Measurements from ENCODE around the gene NOXO1. TPM values are rescaled to one million over a fixed set of nuclear protein-coding genes. Genes with fewer than 3 reads are reported as not detected.

Gene NOXO1
- total and polyA plus RNA-seq, 4 donors, result 0.28 to 0.67 (median 0.63) TPM; not detected in 1

GRCh38 chr16:2027024-2028010 is 46.0 kb upstream of the NOXO1 start:
- H3K36me3 ChIP-seq (ENCODE audit: control insufficient read depth in 4 of 4, insufficient read depth in 3 of 4, low read depth in 1 of 4, low read length in 3 of 4), result no peaks in the 10 kb centered on the region
- no peak for DNase-seq (ENCODE audit: low spot score)
- 3% methylated on average over 76 of the region's 76 CpGs for WGBS
- TF ChIP-seq JUND (IDR thresholded peaks at IDR 0.05) (peak in 1 of 2 donors; percentile 91), FOXA1 (IDR thresholded peaks at IDR 0.05) (no peak), NR2F2 (IDR thresholded peaks at IDR 0.05) (no peak), MAX (IDR thresholded peaks at IDR 0.05) (peak; percentile 14), RAD21 (IDR thresholded peaks at IDR 0.05) (peak in 1 of 2 donors; percentile 14), EGR1 (IDR thresholded peaks at IDR 0.05; ENCODE audit: low read depth in 2 of 2) (no peak), RXRA (IDR thresholded peaks at IDR 0.05) (peak in 1 of 2 donors; percentile 34), REST (IDR thresholded peaks at IDR 0.05) (peak; percentile 36)
- TF ChIP-seq, protein P1, sequence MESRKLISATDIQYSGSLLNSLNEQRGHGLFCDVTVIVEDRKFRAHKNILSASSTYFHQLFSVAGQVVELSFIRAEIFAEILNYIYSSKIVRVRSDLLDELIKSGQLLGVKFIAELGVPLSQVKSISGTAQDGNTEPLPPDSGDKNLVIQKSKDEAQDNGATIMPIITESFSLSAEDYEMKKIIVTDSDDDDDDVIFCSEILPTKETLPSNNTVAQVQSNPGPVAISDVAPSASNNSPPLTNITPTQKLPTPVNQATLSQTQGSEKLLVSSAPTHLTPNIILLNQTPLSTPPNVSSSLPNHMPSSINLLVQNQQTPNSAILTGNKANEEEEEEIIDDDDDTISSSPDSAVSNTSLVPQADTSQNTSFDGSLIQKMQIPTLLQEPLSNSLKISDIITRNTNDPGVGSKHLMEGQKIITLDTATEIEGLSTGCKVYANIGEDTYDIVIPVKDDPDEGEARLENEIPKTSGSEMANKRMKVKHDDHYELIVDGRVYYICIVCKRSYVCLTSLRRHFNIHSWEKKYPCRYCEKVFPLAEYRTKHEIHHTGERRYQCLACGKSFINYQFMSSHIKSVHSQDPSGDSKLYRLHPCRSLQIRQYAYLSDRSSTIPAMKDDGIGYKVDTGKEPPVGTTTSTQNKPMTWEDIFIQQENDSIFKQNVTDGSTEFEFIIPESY (IDR thresholded peaks at IDR 0.05), result peak; percentile 87
- H3K27me3 ChIP-seq (ENCODE audit: control insufficient read depth in 4 of 4, insufficient read depth in 4 of 4, low read length in 3 of 4), result no peaks in the 10 kb centered on the region
- peak overlapping the region; percentile 49 to 65 for H3K27ac ChIP-seq (ENCODE audit: low read depth in 1 of 2, low read length in 2 of 2)
- H3K4me3 ChIP-seq (ENCODE audit: low read depth in 1 of 3, low read length in 3 of 3), result peak overlapping the region; percentile 89 to 99 (median 89)
- H3K4me1 ChIP-seq (ENCODE audit: control insufficient read depth in 4 of 4, insufficient read depth in 4 of 4, low read length in 3 of 4), result peaks cover 24 to 83% (median 65%) of the 10 kb centered on the region in 4 donors
- H3K9ac ChIP-seq (ENCODE audit: low read depth in 1 of 2, low read length in 2 of 2), result peak overlapping the region; percentile 64 to 94
- no peaks in the 10 kb centered on the region for H3K9me3 ChIP-seq (ENCODE audit: control insufficient read depth in 4 of 4, low read length in 3 of 4)

DNA sequence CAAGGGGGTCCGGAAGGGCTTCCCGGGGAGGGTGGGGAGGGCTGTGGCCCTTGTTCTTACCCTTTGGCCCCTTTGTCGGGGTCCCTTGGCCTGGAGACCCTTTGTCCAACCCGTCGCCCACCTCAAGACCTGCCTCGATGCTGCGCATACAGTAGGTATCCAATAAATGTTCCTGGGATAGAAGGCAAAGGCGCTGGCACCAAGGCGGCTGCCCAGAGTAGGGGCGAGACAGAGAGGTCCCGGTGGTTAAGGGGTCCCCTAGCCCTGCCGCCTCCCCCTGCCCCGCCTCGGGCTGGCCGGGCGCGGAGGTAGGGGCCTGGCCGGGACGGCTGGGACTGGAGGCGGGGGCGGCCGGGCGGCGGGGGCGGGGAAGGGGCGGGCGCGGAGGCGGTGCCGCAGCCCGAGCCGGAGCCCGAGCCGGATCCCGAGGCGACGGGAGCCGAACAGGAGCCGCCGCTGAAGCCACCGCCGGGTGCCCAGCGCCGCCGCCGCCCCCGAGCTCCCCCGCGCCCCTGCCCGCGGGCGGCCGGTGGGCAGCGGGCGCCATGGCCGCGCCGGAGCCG is 45.3 kb upstream of the NOXO1 start, which contains the start of gene NHERF2:
TSS of gene NHERF2 (plus strand) at position 442 of the 563 bp plus-strand sequence. CDS start at position 546, 104 bp downstream.
- Histone ChIP-seq H3K36me3 (ENCODE audit: control insufficient read depth in 4 of 4, insufficient read depth in 3 of 4, low read depth in 1 of 4, low read length in 3 of 4) (no peaks in the 10 kb centered on the region), H3K9ac (ENCODE audit: low read depth in 1 of 2, low read length in 2 of 2) (peak within 1 kb of the TSS; percentile 64 to 94), H3K27ac (ENCODE audit: low read depth in 1 of 2, low read length in 2 of 2) (peak within 1 kb of the TSS; percentile 49 to 65), H3K4me3 (ENCODE audit: low read depth in 1 of 3, low read length in 3 of 3) (peak within 1 kb of the TSS; percentile 89 to 99 (median 89)), H3K4me1 (ENCODE audit: control insufficient read depth in 4 of 4, insufficient read depth in 4 of 4, low read length in 3 of 4) (peaks cover 24 to 76% (median 60%) of the 10 kb centered on the region in 4 donors), H3K9me3 (ENCODE audit: control insufficient read depth in 4 of 4, low read length in 3 of 4) (no peaks in the 10 kb centered on the region), H3K27me3 (ENCODE audit: control insufficient read depth in 4 of 4, insufficient read depth in 4 of 4, low read length in 3 of 4) (no peaks in the 10 kb centered on the region)
- WGBS, result 6% methylated on average over 59 of the region's 59 CpGs
- no peak for DNase-seq (ENCODE audit: low spot score)
- TF ChIP-seq GABPA (IDR thresholded peaks at IDR 0.05 in 1 of 2, conservative IDR thresholded peaks at IDR 0.05 in 1 of 2) (no peak), RXRA (IDR thresholded peaks at IDR 0.05) (no peak), RAD21 (IDR thresholded peaks at IDR 0.05) (no peak), SP1 (IDR thresholded peaks at IDR 0.05) (no peak), HNF4G (IDR thresholded peaks at IDR 0.05) (no peak), TAF1 (conservative IDR thresholded peaks at IDR 0.05) (no peak), ATF3 (IDR thresholded peaks at IDR 0.05) (no peak), REST (IDR thresholded peaks at IDR 0.05) (no peak), NR2F2 (IDR thresholded peaks at IDR 0.05) (no peak), FOXA1 (IDR thresholded peaks at IDR 0.05) (no peak), EGR1 (IDR thresholded peaks at IDR 0.05; ENCODE audit: low read depth in 2 of 2) (no peak), MAX (IDR thresholded peaks at IDR 0.05) (no peak), FOXA2 (IDR thresholded peaks at IDR 0.05) (no peak), JUND (IDR thresholded peaks at IDR 0.05) (no peak), YY1 (IDR thresholded peaks at IDR 0.05) (no peak)
- TF ChIP-seq, protein P1 (IDR thresholded peaks at IDR 0.05), result no peak

Measured in liver (tissue), 9 donors.